Left colon (tissue), 2 donors: Measurements from ENCODE around the gene TMEM158. TPM values are rescaled to one million over a fixed set of nuclear protein-coding genes. Genes with fewer than 3 reads are reported as not detected.
A peak's percentile ranks its signal among the peaks of the same experiment; 100 is the strongest.

ENCODE experiments used
- ATAC-seq: fragments of 200-7000 bp; cut with Tn5 transposase; one replicate; pipeline ENCODE4 v1.9.1; 2020; ENCODE audit warnings: mild to moderate bottlenecking, moderate library complexity
- DNase-seq, 2 donors: peaks; one replicate each; pipeline ENCODE4 v3.0.0-alpha.2; 2020
- intact Hi-C, 2 donors: fragments of 100-400 bp; cut with DNase I in 1 of 2; cut with micrococcal nuclease in 1 of 2; formaldehyde crosslinking; loops; one replicate each; pipeline versions ENCODE4 v1.11.2 to v1.14.0; 2022; cut with DNase I, micrococcal nuclease
- total RNA-seq, 2 donors: library from RNA; stranded (reverse); fragmentation: NEBNext Ultra II Directional; extraction: Animal tissue kit (Norgen Biotek cat#: 25700); gene quantifications; one replicate each; pipeline ENCODE4 v1.2.1, GENCODE V29; 2021
- donor health status: DM: no; HTN: no; CAD: no.
- donor health status: DM: yes; HTN: yes; CAD: no.

TMEM158 gene
- total RNA-seq, 2 donors from 2014 or later, result 2.2 to 10.0 TPM

DNA sequence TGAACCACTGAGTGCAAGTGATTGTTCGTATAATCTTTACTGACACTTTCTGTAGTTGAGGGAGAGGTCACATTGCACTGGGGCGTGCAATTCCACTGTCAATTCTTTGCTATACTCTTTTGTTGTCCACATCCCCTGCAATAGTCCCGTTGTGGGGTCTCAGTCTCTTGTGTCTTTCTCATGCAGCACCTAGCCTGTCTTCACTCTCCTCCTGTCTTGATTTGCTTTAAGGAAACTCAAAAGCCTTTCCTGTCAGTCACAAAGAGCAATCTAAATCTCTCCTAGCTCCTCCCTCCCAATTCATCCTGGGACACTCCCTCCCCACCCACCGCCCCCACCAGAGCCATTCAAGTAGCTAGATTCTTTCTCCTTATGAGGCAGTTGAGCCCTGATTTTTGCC lies 13.2 kb upstream of the TMEM158 start:
- no peak for ATAC-seq
- no peak for DNase-seq
- intact Hi-C loops, result loop anchor here in 1 of 2 donors (10.0 kb wide), 1 partner anchor 256 kb away; no protein-coding TSS in a partner anchor

DNA sequence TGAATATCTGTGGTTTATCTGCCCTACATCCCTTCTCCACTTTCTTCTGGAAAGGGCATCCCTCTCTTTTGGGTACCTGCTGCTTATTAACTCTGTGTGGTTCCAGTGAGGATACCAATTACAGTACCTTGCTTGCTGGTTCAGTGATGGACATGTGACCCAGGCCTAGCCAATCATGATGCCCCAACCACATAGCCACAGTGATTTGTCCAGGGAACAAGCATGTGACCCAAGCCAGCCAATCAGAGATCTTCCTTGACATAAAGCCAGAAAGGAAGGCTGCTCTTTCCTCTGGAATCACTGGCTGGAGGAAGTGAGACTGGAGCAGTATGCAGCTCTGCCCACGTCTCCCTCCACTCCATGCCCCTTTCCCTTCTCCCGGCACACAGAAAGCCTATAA lies 10.9 kb upstream of the TMEM158 start:
- no peak for ATAC-seq
- intact Hi-C loops, result loop anchor here in 1 of 2 donors (10.0 kb wide), 1 partner anchor 258 kb away; no protein-coding TSS in a partner anchor

DNA sequence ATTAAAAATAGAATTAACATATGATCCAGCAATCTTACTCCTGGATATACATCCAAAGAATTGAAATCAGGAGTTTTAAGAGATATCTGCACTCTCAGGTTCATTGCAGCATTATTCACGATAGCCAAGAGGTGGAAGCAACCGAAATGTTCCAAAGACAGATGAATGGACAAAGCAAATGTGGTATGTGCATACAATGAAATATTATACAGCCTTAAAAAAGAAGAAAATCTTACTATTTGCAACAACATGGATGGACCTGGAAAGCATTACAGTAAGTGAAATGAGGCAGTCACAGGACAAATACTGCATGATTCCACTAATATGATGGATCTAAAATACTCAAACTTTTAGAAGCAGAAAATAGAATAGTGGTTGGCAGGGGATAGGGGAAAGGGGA lies 9.3 kb upstream of the TMEM158 start:
- DNase-seq (no peak), ATAC-seq (no peak)
- intact Hi-C loops, result loop anchor here in 1 of 2 donors (10.0 kb wide), 1 partner anchor 259 kb away; no protein-coding TSS in a partner anchor

More for the DNA sequence above, 10.9 kb upstream of the TMEM158 start:
- DNase-seq, result no peak

DNA sequence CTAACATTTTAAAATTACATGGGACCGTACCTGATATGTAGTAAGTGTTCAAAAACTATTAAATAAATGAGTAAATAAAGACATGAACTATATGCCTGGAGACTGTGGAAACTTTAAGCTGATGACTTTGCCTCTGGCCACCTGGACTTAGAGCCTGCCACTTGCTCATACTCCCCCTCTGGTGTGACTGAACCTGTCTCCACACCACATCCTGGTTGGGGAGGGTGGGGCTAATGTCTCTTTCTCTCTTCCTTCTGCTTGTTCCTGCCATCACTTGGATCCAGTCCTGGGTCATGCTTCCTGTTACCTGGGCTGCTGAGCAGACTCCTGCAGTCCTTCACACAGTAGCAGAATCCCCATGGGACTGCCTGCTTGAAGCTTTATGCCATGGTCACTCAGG lies 8.2 kb upstream of the TMEM158 start:
- DNase-seq, result no peak
- ATAC-seq, result no peak
- intact Hi-C loops, result loop anchor here in 1 of 2 donors (10.0 kb wide), 1 partner anchor 261 kb away; no protein-coding TSS in a partner anchor

DNA sequence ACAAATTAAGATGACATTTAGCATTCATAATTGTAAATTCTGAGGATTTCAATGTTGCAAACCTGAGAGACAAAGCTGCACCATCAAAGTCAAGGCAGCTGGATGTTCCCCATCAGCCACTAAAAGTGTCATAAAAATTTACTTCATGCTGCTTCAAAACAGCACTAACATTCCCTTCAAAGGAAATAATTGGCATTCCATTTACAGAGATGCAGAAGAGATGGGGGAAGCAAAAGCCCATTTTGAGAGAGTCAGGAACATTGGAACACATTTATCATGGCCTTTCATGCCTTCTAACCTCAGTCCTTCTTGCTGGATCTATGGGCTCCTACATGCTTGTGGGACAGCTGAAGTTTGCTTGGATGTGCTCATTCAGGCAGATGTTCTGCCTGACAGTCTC lies 6.4 kb upstream of the TMEM158 start:
- intact Hi-C loops, result loop anchor here in 1 of 2 donors (10.0 kb wide), 1 partner anchor 262 kb away; no protein-coding TSS in a partner anchor
- ATAC-seq (no peak), DNase-seq (no peak)

DNA sequence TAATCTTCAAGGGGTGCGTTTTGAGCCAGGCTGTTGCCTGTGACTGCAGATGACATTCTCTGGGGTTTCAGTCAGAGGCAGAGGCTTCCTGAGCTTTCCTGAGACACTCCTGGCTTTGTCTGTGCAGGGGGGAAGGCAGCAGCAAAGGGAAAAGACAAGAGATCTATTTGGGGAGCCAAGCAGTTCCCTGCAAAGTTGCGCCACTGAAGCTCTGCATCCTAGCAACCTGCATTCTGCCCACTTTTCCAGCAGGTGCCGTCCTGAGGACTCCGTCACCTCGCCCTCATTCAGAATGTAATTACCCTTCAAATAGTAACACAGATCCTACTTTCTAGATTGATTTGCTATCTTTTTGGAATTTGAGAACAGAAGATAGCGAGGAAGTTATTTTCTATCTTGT lies 1.9 kb upstream of the TMEM158 start:
- DNase-seq (no peak), ATAC-seq (no peak)
- intact Hi-C loops, result loop anchor here in 1 of 2 donors (10.0 kb wide), 1 partner anchor 183 kb away; no protein-coding TSS in a partner anchor

DNA sequence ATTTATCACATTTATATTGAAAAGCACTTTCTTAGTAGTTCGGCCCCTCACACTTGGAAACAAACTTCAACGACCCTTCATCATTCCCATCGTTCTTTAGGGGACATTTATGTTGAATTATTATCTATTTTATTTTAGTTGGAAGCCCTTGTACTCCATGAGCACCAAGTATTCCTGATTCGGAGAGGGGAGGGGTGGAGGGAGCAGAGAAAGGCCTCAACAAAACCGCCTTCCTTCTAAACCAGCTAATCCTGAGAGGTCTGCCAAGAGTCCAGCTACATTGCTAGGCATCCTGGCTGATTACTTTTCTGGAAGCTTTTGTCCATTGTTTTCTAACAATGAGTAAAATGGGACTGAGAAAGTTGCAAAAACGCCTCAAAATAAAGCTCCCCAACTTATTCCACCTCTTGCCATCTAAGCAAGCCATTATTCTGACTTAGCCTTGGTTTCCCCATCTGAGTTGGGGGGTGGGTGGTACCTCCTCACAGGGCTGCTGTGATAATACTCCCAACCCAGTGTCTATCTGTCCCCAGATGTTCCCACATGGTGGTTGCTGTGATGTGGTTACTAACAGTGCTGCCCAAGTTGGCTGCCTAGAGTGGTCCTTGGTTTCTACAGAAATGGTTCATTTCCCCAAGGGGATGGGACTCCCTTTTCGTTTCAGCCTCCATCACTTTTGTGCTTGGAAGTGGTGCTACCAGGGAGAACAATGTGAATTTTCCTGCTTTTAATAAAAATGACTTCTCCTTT lies 1.2 kb upstream of the TMEM158 start:
- intact Hi-C loops, result loop anchor here in 1 of 2 donors (10.0 kb wide), 1 partner anchor 182 kb away; no protein-coding TSS in a partner anchor
- DNase-seq, result no peak
- no peak for ATAC-seq

DNA sequence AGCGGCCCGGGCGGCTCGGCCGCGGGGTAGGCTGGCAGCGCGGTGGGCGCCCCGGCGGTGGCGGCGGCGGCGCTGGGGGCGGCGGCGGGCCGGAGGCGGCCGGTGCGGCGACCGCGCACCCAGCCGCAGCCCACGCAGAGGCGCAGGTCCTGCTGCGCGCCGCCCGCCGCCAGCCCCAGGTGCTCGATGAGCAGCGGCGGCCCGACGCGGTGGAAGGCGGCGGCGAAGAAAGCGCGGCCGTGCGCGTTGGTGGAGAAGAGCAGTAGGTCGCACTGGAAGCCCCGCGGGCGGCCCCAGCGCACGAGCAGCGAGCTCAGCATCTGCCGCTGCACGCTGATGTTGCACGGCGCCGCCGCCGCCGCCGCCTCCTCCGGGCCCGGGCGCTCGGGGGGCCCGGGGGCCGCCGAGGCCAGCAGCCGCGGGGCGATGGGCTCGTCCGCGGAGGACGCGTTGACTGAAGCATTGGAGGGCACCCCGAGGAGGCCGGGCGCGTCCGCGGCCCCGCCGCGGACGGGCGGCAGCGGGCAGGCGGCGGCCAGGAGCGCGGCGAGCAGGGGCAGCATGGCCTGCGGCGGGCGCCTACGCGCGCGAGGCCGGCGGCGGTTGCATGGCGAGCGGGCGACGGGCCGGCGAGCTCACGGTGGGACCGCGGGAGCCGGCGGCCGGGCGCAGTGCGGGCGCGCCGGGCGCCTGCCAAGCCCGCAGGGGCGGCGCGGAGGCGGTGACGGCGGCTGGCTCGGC lies 452 bp downstream of the TMEM158 start:
- peak in 1 of 2 donors; percentile 44 for DNase-seq
- ATAC-seq, result peak; percentile 29
- intact Hi-C loops, result loop anchor here in 1 of 2 donors (10.0 kb wide), 1 partner anchor 181 kb away; no protein-coding TSS in a partner anchor

DNA sequence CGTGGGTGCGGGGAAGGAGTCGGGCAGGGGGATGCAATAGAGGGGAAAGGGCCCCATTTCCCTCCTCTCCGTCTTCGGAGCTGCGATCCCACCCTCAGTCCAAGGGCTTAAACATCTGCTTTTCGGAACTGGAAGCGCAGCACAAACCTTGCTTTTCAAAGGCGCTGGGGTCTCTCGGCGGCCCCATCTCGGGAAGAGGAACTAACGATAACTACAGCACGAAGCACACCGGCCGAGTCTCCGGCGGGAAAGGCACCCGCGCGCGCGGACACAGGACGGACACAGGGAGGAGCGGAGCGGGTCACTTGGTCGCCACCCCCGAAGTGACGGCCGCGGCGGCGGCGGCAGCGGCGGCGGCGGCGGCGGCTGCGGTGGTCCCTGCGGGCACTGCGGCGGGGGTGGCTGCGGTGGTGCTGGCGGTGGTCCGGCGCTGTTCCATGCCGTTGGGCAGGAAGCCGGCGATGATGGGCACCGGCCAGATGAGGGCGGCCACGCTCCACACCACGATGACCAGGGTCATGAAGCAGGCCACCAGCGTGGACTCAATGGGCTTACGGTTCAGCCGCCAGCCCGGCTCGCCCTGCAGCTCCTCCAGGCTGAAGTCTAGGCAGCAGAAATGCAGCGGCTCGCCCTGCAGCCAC lies 1.1 kb downstream of the TMEM158 start:
- ATAC-seq, result peak; percentile 75
- peak; percentile 71 to 76 for DNase-seq
- intact Hi-C loops, result loop anchor here in 1 of 2 donors (10.0 kb wide), 1 partner anchor 180 kb away; no protein-coding TSS in a partner anchor

DNA sequence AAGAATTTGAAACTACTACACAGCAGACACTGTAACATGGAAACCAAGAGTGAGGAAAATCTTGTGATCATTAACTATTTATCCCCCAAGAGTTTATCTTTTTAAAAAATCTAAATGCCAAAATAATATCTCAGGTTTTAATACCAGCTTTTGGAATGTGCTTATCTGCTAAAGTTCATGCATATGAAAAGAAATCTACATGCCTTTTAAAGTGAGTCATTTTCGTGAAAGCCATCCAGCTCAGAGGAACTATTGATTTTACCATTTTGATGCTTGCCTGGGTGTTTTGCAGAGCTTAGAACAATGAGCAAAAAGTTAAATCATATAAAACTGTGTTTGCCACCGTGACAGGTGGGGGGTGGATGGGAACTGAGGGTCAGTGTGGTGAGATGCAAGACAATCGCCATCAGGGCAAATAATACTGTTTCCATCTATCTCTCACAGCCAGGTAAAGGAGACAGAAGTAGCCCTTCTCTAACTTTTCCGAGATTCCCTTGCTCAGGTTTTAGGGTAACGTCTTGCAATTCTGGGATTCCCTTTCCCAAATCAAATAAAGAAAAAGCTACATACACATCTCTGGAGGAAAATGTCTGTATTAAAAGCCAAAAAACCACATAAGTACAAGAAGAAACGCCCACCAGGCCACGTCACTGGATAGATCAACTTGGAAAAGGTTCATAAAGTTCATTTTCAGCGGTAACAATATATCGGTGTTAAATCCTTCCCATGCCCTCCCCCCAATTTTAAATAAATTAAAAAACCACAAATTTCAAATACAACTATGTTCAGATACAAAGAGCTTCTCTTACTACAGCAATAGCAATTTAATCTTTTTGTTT lies 2.0 kb downstream of the TMEM158 start:
- intact Hi-C loops, result loop anchor here in 1 of 2 donors (10.0 kb wide), 1 partner anchor 179 kb away; no protein-coding TSS in a partner anchor
- no peak for DNase-seq
- ATAC-seq, result no peak

DNA sequence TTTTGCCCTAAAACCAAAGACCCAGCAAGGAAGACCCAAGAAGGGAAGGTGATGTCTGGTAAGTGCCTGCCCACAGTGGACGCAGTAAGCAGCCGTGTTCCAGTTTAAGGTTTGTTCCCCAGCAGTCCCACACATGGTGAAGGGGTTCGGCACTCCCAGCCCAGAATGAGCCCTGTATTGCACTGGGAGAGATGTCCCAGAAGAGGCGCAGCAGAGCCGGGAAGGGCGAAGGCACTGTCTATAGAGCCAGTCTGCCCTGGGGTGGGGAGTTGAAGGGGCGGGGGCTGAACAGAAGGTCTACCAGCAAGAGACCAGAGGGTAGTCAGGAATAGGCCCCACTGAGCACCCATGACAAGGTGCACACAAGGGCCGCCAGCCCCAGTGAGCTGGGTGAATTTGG lies 6.4 kb downstream of the TMEM158 start:
- no peak for ATAC-seq

DNA sequence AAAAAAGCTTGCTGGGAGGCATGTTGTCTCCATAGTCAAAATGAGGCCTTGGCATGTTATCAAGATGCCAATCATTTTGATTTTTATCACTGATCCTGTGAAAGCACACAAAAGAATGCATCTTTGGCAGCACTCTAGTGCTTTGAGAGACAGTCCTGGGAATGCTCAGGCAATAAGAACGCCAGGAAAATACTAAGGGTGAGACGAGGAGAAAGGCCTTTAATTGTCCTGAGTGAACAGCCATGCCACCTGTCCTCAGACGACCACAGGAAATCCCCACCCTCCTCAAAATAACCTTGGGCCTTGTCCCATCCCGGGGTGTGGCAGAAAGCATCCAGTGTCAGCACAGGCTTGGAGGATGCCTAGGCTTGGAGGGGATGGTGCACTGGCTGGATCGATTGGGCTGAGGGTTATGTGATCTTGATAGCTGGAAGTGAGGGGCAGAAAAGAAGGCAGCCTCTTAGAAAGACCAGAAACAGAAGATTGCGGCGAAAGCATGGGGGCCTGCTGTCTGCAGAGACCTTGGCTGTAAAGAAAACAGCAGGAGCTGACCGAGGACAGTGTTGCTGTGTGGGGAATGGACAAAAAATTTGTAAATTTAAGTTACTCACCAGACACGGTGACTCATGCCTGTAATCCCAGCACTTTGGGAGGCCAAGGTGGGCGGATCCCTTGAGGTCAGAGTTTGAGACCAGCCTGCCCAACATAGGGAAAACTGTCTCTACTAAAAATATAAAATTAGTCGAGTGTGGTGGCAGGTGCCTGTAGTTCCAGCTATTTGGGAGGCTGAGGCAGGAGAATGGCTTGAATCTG lies 7.3 kb downstream of the TMEM158 start:
- ATAC-seq, result peak; percentile 27
- intact Hi-C loops, result no loop called here
- no peak for DNase-seq

More for the DNA sequence above, 6.4 kb downstream of the TMEM158 start:
- no peak for DNase-seq
- intact Hi-C loops, result loop anchor here in 1 of 2 donors (10.0 kb wide), 1 partner anchor 175 kb away; no protein-coding TSS in a partner anchor

DNA sequence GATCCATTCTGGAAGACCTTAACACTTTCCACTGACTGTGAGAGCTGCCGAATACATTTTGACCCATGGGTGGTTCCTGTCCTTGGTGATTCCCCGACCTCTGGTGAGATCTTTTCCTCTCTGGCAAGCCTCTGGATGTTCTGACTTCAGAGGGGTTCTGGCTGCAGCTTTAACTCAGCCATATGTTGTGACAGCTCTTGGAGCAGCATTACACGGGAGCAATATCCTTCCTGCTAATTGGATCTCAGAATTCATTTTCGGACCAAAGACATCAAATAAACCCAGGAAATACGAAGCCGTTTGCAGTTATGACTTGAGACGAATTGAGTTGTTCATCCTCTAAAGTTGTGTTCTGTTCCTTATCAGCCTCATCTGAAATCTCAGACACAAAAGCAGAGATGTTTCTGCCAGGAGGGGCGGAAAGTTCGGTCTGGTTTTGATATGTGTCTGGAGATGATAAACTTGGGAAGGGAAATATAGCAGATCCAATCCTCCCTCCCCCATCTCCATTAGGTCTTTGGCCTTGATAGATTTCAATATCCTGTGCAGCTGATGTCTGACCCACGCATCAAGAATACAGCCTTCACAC lies 10.0 kb downstream of the TMEM158 start:
- intact Hi-C loops, result no loop called here
- no peak for ATAC-seq
- no peak for DNase-seq

DNA sequence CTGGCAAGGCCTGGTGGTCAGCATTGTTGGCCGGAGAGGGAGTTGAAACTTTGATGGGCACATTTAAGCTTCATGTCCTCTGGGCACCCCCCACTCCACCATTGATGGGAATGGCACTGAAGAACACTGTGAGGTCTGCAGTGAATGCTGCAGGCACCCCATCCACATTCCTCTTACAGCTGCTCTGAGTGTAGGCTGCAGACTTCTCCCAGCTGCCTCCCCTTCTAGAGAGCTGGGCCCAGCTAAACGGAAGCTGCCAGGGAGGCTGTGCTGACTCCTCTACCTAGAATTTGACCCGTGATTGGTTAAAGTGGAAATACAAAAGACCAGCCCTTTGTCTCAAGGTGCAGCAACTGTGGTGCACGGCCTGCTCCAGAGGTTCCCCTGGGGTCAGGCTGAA lies 10.6 kb downstream of the TMEM158 start:
- ATAC-seq (no peak), DNase-seq (no peak)
- intact Hi-C loops, result no loop called here

DNA sequence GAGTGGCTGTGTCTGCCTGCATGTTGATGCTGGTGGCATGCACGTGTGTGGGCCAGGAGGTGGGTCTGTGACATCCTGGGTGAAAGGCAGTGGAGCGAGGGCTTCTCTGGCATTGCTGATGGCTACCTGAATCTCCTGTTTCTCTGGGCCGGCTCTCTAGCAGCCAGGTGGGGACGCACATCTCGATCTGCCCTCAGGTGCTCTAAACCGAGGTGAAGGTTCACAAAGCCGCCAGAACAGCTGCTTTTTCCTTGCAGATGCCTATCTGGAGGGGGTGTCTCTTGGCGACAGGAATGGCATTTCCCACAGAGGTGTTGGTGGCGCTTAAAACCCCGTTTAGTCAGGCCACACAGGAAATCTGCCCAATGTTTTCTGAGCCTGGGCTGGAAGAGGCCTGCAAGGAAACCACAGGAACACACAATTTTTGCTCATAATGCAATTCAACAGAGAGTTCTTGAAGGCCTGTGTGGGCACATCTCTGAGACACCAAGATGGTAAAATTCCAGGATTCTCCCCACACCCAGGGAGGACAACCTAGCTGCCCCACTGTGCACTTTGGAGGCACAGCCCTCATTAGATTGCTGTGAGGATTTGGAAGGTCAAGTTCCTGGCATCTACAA lies 11.9 kb downstream of the TMEM158 start:
- DNase-seq (no peak), ATAC-seq (no peak)
- intact Hi-C loops, result loop anchor here in 1 of 2 donors (5.0 kb wide), 1 partner anchor 172 kb away; no protein-coding TSS in a partner anchor

DNA sequence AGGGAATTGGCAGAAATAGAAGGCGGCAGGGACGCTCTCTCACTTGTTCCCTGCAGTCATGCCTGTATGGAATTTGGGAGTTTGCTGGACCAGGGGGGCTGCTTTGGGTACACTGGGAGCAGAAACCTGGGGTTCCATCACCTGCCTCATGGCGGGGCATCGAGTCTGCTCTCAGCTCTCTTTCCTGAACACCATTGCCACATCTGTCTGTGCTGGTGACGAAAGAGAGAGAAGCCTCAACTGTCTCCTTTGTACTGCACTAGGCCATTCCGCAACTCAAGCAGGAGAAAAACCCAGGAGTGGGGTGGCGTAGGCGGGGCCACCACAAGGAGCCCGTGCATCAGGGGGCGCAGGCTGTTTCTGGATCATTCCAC lies 14.0 kb downstream of the TMEM158 start:
- intact Hi-C loops, result loop anchor here in 1 of 2 donors (5.0 kb wide), 1 partner anchor 170 kb away; no protein-coding TSS in a partner anchor
- ATAC-seq, result no peak
- no peak for DNase-seq
